ENCODE data around the gene PRMT1. TPM values are rescaled to one million over a fixed set of nuclear protein-coding genes. Genes with fewer than 3 reads are reported as not detected.

Gene PRMT1
- polyA plus RNA-seq, 1 of the 3 experiments (the other 2 are of a cell fraction): 789 TPM

GRCh38 chr19:49689133-49690078 is 12.3 kb downstream of the PRMT1 start, which contains the start of gene ADM5 (continued):
- no peak for TF ChIP-seq REST (IDR thresholded peaks at IDR 0.05; ENCODE audit: low read depth, low read length)
- no peak for TF ChIP-seq YY1 (IDR thresholded peaks at IDR 0.05; ENCODE audit: low read depth)
- TF ChIP-seq NRF1 (IDR thresholded peaks at IDR 0.05; ENCODE audit: low read depth, low read length): no peak
- no peak for TF ChIP-seq TEAD4 (IDR thresholded peaks at IDR 0.05; ENCODE audit: borderline replicate concordance, insufficient read depth)
- no peak for TF ChIP-seq EZH2phosphoT487 (IDR thresholded peaks at IDR 0.05; ENCODE audit: borderline replicate concordance, low read depth)
- no peak for TF ChIP-seq EP300 (IDR thresholded peaks at IDR 0.05; ENCODE audit: borderline replicate concordance in 1 of 2, low read depth in 1 of 2, low read length in 1 of 2)
- TF ChIP-seq MXI1 (IDR thresholded peaks at IDR 0.05; ENCODE audit: low read depth, low read length): peak; percentile 53; the same call in 1 of the 2 replicates
- no peak for TF ChIP-seq RFX5 (IDR thresholded peaks at IDR 0.05; ENCODE audit: low read length)
- TF ChIP-seq GABPA (IDR thresholded peaks at IDR 0.05; ENCODE audit: low read depth): no peak
- no peak for TF ChIP-seq USF2 (IDR thresholded peaks at IDR 0.05; ENCODE audit: borderline replicate concordance, low read depth, low read length)
- TF ChIP-seq CHD2 (IDR thresholded peaks at IDR 0.05; ENCODE audit: low read length, partially characterized antibody): peak; percentile 16
- TF ChIP-seq GATA2 (CRISPR knock-in tag; IDR thresholded peaks at IDR 0.05): no peak
- peak; percentile 76 for TF ChIP-seq CTCF (IDR thresholded peaks at IDR 0.05)
- no peak; the same call in 1 of the 2 replicates for TF ChIP-seq SIN3A (IDR thresholded peaks at IDR 0.05; ENCODE audit: borderline replicate concordance, low read depth, low read length)
- TF ChIP-seq FOXM1 (IDR thresholded peaks at IDR 0.05; ENCODE audit: low read depth): no peak
- TF ChIP-seq TCF12 (IDR thresholded peaks at IDR 0.05): no peak

All from SK-N-SH (cell line).